NB4 (cell line): Measurements from ENCODE around the gene PARD3.

Experiments
- DNase-seq: peaks from one replicate; pipeline ENCODE4 v3.0.0; 2010; ENCODE audit warnings: low read depth
- H3K4me3 ChIP-seq: one replicate; pipeline ENCODE4 v1.5.1; 2011; ENCODE audit warnings: mild to moderate bottlenecking, low read depth, low read length, moderate library complexity
- MYC ChIP-seq: IDR thresholded peaks from 2 replicates; pipeline ENCODE4 v1.6.1; 2011; ENCODE audit warnings: low read depth, low read length
- POLR2A ChIP-seq: IDR thresholded peaks from 2 replicates; pipeline ENCODE4 v1.6.1; 2011; ENCODE audit warnings: mild to moderate bottlenecking; ENCODE audit not compliant: insufficient read length; ENCODE audit errors: extremely low read depth
- TF ChIP-seq, protein P1 (sequence below): IDR thresholded peaks from one replicate; pipeline ENCODE4 v1.5.1; 2012; ENCODE audit warnings: low read depth, low read length
- TF ChIP-seq, protein P2 (sequence below): IDR thresholded peaks from 2 replicates; pipeline ENCODE4 v1.6.1; 2011; ENCODE audit warnings: low read depth, low read length

The PARD3 gene

DNA sequence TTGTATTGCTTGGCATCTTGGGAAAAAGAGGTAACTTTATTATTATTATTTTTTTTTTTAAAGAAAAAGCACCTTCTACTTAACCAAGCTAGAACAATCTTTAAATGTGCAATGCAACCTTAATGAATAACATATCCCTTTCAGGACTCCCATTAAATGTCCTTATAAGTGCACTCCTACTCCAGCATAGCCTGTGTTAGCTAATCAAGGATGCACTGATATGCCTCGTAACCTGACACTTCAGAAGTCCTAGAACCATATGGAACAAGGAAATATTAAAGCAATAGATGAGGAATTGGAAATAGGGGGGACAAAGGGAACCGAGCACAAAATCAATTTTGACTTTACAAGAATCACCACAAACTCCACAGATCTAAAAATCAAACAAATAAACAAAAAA, 522.4 kb downstream of the PARD3 start:
- TF ChIP-seq, protein P1, sequence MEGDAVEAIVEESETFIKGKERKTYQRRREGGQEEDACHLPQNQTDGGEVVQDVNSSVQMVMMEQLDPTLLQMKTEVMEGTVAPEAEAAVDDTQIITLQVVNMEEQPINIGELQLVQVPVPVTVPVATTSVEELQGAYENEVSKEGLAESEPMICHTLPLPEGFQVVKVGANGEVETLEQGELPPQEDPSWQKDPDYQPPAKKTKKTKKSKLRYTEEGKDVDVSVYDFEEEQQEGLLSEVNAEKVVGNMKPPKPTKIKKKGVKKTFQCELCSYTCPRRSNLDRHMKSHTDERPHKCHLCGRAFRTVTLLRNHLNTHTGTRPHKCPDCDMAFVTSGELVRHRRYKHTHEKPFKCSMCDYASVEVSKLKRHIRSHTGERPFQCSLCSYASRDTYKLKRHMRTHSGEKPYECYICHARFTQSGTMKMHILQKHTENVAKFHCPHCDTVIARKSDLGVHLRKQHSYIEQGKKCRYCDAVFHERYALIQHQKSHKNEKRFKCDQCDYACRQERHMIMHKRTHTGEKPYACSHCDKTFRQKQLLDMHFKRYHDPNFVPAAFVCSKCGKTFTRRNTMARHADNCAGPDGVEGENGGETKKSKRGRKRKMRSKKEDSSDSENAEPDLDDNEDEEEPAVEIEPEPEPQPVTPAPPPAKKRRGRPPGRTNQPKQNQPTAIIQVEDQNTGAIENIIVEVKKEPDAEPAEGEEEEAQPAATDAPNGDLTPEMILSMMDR: no peak
- no peak for TF ChIP-seq MYC
- no peak for TF ChIP-seq POLR2A
- TF ChIP-seq, protein P2, sequence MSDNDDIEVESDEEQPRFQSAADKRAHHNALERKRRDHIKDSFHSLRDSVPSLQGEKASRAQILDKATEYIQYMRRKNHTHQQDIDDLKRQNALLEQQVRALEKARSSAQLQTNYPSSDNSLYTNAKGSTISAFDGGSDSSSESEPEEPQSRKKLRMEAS: no peak
- H3K4me3 ChIP-seq: no peak overlapping the region
- DNase-seq: no peak

DNA sequence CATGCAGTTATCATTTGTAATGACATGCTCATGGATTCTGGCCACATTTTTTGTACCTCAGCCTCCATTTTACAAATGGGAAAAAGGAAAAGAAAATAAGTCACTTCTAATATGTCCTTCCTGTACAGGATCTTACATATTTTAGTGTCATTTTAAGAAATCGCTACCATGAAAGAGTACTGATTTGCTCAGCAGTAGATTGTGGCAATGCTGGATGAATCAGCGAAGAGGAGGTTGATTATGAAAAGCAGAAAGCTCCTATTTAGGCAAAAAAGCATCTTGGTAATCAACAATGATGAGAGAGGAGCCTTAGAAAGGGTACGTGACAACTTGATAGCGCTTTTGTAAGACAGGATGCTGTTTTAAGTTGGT, 522.9 kb downstream of the PARD3 start:
- no peak for DNase-seq
- H3K4me3 ChIP-seq: no peak overlapping the region
- TF ChIP-seq MYC: no peak
- TF ChIP-seq, protein P2: no peak
- no peak for TF ChIP-seq POLR2A
- TF ChIP-seq, protein P1: no peak

DNA sequence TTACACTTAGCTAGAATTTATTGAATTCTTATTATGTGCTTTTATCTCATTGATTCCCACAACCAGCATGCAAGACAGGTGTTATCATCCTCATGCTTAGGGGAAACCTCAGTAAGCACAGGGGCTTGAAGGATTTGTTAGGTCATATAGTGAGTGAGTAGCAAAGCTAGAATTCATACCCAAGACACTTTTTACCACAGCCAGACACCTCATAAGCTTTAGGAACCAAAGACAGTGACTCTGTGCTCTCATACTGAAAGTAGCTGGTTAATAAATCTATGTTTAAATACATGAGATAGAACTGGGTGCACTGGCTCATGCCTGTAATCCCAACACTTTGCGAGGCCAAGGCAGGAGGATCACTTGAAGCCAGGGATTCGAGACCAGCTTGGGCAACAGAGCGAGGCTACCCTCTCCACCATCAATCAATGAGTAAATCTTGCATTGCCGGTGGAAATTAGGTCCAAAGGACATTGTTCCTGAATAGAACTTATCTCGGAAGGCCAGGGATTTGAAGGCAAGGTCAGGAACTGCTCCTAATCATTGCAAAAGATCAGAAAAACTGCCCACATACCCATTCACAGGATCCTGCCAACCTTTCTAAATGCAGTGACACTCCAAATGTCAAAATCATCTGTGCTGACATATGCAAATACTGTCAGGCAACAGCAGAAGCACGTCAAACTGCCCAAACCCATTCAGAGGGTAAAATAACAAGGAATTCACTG, 523.5 kb downstream of the PARD3 start:
- TF ChIP-seq, protein P2: no peak
- TF ChIP-seq MYC (no peak), POLR2A (no peak)
- TF ChIP-seq, protein P1: no peak
- H3K4me3 ChIP-seq: no peak overlapping the region
- DNase-seq: no peak

DNA sequence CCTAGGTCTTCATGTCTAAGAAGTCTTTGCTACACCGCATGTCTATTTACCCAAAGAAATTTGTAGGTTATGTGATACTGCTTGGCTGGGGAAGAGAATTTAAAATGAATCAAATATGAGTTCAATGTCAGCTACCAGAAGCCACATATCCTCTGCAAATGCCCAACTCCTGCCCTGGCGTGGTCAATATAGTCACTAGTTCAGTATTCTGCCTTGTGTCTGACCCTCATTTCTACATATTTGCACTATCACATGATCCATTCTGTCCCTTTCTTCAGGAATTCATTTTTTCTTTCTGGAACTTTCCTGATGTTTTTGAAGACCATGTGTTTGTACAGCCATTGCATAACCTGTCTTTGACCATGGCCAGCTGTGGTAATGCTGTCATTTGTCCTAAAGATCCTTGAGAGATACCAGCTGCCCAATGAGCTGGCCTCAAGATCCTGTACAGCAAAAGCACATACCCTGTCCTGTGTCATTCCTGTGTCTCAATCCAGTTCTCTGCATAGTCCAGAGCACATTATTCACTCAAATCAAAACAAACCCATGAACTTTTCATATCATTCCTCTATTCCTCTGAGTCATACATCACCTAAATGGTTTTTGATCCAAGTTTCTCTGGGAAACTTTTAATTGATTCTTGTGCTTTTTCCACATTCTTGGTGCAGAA, 524.5 kb downstream of the PARD3 start:
- TF ChIP-seq, protein P2: no peak
- TF ChIP-seq POLR2A (no peak), MYC (no peak)
- TF ChIP-seq, protein P1: no peak
- peak; percentile 0 for DNase-seq
- H3K4me3 ChIP-seq: no peak overlapping the region

DNA sequence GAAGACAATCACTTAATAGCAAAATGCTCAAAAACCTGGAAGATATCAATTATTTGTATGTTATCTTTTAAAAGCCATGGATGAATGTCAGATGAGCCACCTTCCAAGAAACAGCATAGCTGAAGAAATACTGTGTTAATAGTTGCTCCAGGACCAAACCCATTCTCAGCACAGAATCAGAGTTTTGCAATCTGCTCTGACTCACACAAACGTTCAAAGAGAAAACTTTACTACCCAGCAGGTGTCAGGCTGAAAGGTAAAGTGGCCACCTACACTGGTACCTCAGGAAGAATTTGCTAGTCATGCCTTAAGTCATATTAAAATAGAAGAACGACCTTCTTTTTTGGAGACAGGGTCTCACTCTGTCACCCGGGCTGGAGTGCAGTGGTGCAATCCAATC, 526.5 kb downstream of the PARD3 start:
- TF ChIP-seq, protein P2: no peak
- TF ChIP-seq, protein P1: no peak
- no peak for TF ChIP-seq POLR2A
- no peak for TF ChIP-seq MYC
- DNase-seq: no peak
- no peak overlapping the region for H3K4me3 ChIP-seq
